MCF 10A (cell line): ENCODE measurements around the gene PCK1. TPM values are rescaled to one million over a fixed set of nuclear protein-coding genes. Genes with fewer than 3 reads are reported as not detected.

Experiments
- BruUV-seq: library from RNA; stranded (reverse); fragments of 400-500 nt; replicated peaks from 2 replicates; lab custom pipeline; 2021; lab: Mats Ljungman, UMichigan
- CTCF ChIA-PET: fragments of 300-600 bp; sonication (Branson Sonifier 250); formaldehyde crosslinking; extraction: SDS; loops from one replicate; lab custom pipeline; 2021; ENCODE audit warnings: antibody characterized with exemption, inconsistent platforms; lab: Yijun Ruan, JAX
- POLR2A ChIA-PET: fragments of 300-600, 350-650 bp; sonication (Branson Sonifier 250); formaldehyde crosslinking; extraction: SDS; loops from one replicate; lab custom pipeline; 2020; ENCODE audit warnings: antibody characterized with exemption, inconsistent platforms; lab: Yijun Ruan, JAX
- DNase-seq: peaks from one replicate; pipeline ENCODE4 v3.0.0-alpha.2; 2018; ENCODE audit not compliant: unreplicated experiment
- H3K27ac Mint-ChIP-seq: one replicate; pipeline ENCODE4 v1.8.0; 2022; ENCODE audit warnings: mild to moderate bottlenecking, low read depth, mixed read lengths; ENCODE audit not compliant: unreplicated experiment
- H3K27me3 Mint-ChIP-seq: one replicate; pipeline ENCODE4 v1.8.0; 2022; ENCODE audit warnings: mixed read lengths; ENCODE audit not compliant: insufficient read depth, unreplicated experiment
- H3K36me3 Mint-ChIP-seq: one replicate; pipeline ENCODE4 v1.8.0; 2022; ENCODE audit warnings: mild to moderate bottlenecking, moderate library complexity, mixed read lengths; ENCODE audit not compliant: insufficient read depth, unreplicated experiment
- H3K4me1 Mint-ChIP-seq: one replicate; pipeline ENCODE4 v1.8.0; 2022; ENCODE audit warnings: mixed read lengths; ENCODE audit not compliant: insufficient read depth, unreplicated experiment
- H3K4me3 Mint-ChIP-seq: one replicate; pipeline ENCODE4 v1.8.0; 2022; ENCODE audit warnings: mild to moderate bottlenecking, moderate library complexity, mixed read lengths; ENCODE audit not compliant: unreplicated experiment
- H3K9me3 Mint-ChIP-seq: one replicate; pipeline ENCODE4 v1.8.0; 2022; ENCODE audit warnings: mixed read lengths; ENCODE audit not compliant: unreplicated experiment
- intact Hi-C: fragments of 100-400 bp; cut with micrococcal nuclease; formaldehyde crosslinking; loops from 2 replicates; pipeline ENCODE4 v1.14.1; 2022
- total RNA-seq: library from RNA; stranded (reverse); gene quantifications from 2 replicates; pipeline ENCODE4 v1.2.3, GENCODE V29; 2022
- TF ChIP-seq, protein P1 (sequence below): fragments of 200-600 bp; IDR thresholded peaks from one replicate; pipeline ENCODE4 v1.8.0; 2022; ENCODE audit warnings: antibody characterized with exemption, mild to moderate bottlenecking; ENCODE audit not compliant: unreplicated experiment

Gene PCK1
- total RNA-seq, 1 experiment from 2014 or later = not detected

- no peak for DNase-seq
- TF ChIP-seq, protein P1, sequence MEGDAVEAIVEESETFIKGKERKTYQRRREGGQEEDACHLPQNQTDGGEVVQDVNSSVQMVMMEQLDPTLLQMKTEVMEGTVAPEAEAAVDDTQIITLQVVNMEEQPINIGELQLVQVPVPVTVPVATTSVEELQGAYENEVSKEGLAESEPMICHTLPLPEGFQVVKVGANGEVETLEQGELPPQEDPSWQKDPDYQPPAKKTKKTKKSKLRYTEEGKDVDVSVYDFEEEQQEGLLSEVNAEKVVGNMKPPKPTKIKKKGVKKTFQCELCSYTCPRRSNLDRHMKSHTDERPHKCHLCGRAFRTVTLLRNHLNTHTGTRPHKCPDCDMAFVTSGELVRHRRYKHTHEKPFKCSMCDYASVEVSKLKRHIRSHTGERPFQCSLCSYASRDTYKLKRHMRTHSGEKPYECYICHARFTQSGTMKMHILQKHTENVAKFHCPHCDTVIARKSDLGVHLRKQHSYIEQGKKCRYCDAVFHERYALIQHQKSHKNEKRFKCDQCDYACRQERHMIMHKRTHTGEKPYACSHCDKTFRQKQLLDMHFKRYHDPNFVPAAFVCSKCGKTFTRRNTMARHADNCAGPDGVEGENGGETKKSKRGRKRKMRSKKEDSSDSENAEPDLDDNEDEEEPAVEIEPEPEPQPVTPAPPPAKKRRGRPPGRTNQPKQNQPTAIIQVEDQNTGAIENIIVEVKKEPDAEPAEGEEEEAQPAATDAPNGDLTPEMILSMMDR = no peak
- Mint-ChIP-seq H3K4me1 (no peaks in the 10 kb centered on the region), H3K9me3 (peaks cover 7% of the 10 kb centered on the region), H3K4me3 (no peak overlapping the region), H3K27ac (no peak overlapping the region), H3K36me3 (no peaks in the 10 kb centered on the region), H3K27me3 (peaks cover 100% of the 10 kb centered on the region)
- POLR2A ChIA-PET = interaction anchor here (0.6 kb wide), 1 partner anchor 9 kb away, joined by 3 read pairs; no protein-coding TSS in a partner anchor
- CTCF ChIA-PET = interaction anchor here (0.7 to 1.6 kb wide), 4 partner anchors 19 to 1954 kb away, joined by 3 to 8 read pairs (median 4); no protein-coding TSS in a partner anchor
- intact Hi-C loops = no loop called here
- no TSS peak for BruUV-seq
Measured at GRCh38 chr20:57540890-57541580, 19.9 kb upstream of the PCK1 start.

DNA sequence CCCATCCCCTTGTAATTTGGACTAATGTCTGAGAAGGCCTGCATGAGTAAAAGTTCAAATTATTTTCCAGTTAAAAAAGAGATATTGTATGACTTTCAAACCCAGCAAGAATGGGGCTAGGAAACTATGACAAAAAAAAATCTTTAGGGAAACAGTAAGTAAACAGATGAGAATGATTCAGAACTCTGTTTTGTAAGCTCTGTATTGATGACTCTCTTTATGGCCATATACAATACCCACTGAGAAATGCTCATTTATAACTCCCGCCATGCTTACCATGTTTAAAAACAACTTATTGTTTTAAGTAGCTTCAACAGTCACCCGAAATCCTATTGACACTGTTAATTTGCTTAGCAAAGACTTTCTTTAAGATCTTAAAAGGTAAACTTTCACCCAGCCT lies 17.2 kb upstream of the PCK1 start:
- CTCF ChIA-PET = no interaction called here
- Mint-ChIP-seq H3K27ac (no peak overlapping the region), H3K4me3 (no peak overlapping the region), H3K4me1 (no peaks in the 10 kb centered on the region), H3K36me3 (peaks cover 6% of the 10 kb centered on the region), H3K9me3 (peaks cover 7% of the 10 kb centered on the region), H3K27me3 (peaks cover 100% of the 10 kb centered on the region)
- POLR2A ChIA-PET = no interaction called here
- TF ChIP-seq, protein P1 = no peak
- DNase-seq = no peak
- intact Hi-C loops = no loop called here
- no TSS peak for BruUV-seq

GRCh38 chr20:57544838-57545564 lies 15.9 kb upstream of the PCK1 start:
- intact Hi-C loops = no loop called here
- TF ChIP-seq, protein P1 = no peak
- Mint-ChIP-seq H3K4me1 (no peaks in the 10 kb centered on the region), H3K27me3 (peaks cover 100% of the 10 kb centered on the region), H3K9me3 (no peaks in the 10 kb centered on the region), H3K27ac (no peak overlapping the region), H3K4me3 (no peak overlapping the region), H3K36me3 (peaks cover 6% of the 10 kb centered on the region)
- DNase-seq = no peak
- BruUV-seq = no TSS peak
- ChIA-PET POLR2A (no interaction called here), CTCF (interaction anchor here (0.6 to 1.4 kb wide), 2 partner anchors 49 to 51 kb away, joined by 4 to 6 read pairs; no protein-coding TSS in a partner anchor)
